ENCODE results near the gene DAD1.
"Not testable (repeated sequence)": the region's sequence is repeated elsewhere in the genome, so short reads cannot be mapped to it uniquely, and the experiment has no call there.

GRCh38 chr14:22635980-22636379 lies 47.0 kb upstream of the DAD1 start:
- not testable (repeated sequence) for TF ChIP-seq POLR2A (IDR thresholded peaks at IDR 0.05); EP300 (IDR thresholded peaks at IDR 0.05; ENCODE audit: low read depth); CTCF (IDR thresholded peaks at IDR 0.05)

Data from transverse colon (tissue), 3 donors.